B cell (primary cell): Measurements from ENCODE around the gene CELF2. TPM values are rescaled to one million over a fixed set of nuclear protein-coding genes. Genes with fewer than 3 reads are reported as not detected.

ENCODE experiments used
- ATAC-seq: fragments of 200-7000 bp; cut with Tn5 transposase; one replicate; pipeline ENCODE4 v1.10.0; 2021; ENCODE audit warnings: low read depth, mild to moderate bottlenecking, moderate number of reproducible peaks, moderate library complexity
- CTCF ChIA-PET: fragments of 350-600 bp; sonication (Branson Sonifier 250); formaldehyde crosslinking; loops from one replicate; lab custom pipeline; 2021; ENCODE audit warnings: antibody characterized with exemption, inconsistent platforms; lab: Charles Lee
- POLR2A ChIA-PET: fragments of 350-600 bp; sonication (Branson Sonifier 250); formaldehyde crosslinking; loops from one replicate; lab custom pipeline; 2021; ENCODE audit warnings: antibody characterized with exemption; lab: Charles Lee
- DNase-seq: peaks from one replicate; pipeline ENCODE4 v3.0.0; 2013
- H2AFZ ChIP-seq: 2 replicates; pipeline ENCODE4 v1.6.1; 2012; ENCODE audit warnings: mild to moderate bottlenecking, low read depth, low read length; ENCODE audit not compliant: insufficient read depth, poor library complexity, severe bottlenecking
- H3K27ac ChIP-seq, 2 donors: 1 replicate in 1 of 2; 2 replicates in 1 of 2; pipeline ENCODE4 v1.5.1; 2012 to 2013; ENCODE audit warnings: low read length in 2 of 2, mild to moderate bottlenecking in 2 of 2, moderate library complexity in 1 of 2
- H3K27me3 ChIP-seq, 4 experiments: fragments of 200-600 bp in 1 of 4; sonication (generic) in 1 of 4; replicated peaks in 1 of 4; 1 replicate in 2 of 4; 2 replicates in 2 of 4; pipeline versions ENCODE4 v1.6.1 to v1.7.0; 2013 to 2016; ENCODE audit warnings: low read length in 3 of 4, mild to moderate bottlenecking in 2 of 4, mixed read lengths in 1 of 4, moderate library complexity in 1 of 4; ENCODE audit not compliant: insufficient read depth in 4 of 4, control insufficient read depth in 3 of 4; ENCODE audit errors: control extremely low read depth in 1 of 4
- H3K36me3 ChIP-seq, 2 experiments: replicated peaks in 1 of 2; 1 replicate in 1 of 2; 2 replicates in 1 of 2; pipeline versions ENCODE4 v1.6.1 to v1.7.1; 2013; ENCODE audit warnings: low read length in 1 of 2; ENCODE audit not compliant: insufficient read depth in 2 of 2, control insufficient read depth in 1 of 2; ENCODE audit errors: control extremely low read depth in 1 of 2, extremely low read depth in 1 of 2
- H3K4me1 ChIP-seq, 2 donors: fragments of 200-600 bp in 1 of 2; sonication (generic) in 1 of 2; 1 replicate in 1 of 2; 2 replicates in 1 of 2; pipeline versions ENCODE4 v1.5.1 to v1.6.1; 2013 to 2017; ENCODE audit warnings: low read length in 2 of 2; ENCODE audit not compliant: control insufficient read depth in 2 of 2, insufficient read depth in 2 of 2
- H3K4me2 ChIP-seq: replicated peaks from 2 replicates; pipeline ENCODE3; 2012; ENCODE audit warnings: mild to moderate bottlenecking, low read depth, low read length; ENCODE audit not compliant: poor library complexity, severe bottlenecking
- H3K4me3 ChIP-seq, 5 experiments: fragments of 200-600 bp in 1 of 5; sonication (generic) in 1 of 5; 1 replicate in 3 of 5; 2 replicates in 2 of 5; pipeline versions ENCODE4 v1.5.1 to v1.7.0; 2011 to 2016; ENCODE audit warnings: low read length in 4 of 5, mild to moderate bottlenecking in 4 of 5, low read depth in 2 of 5, control low read depth in 1 of 5, moderate library complexity in 1 of 5; ENCODE audit not compliant: insufficient read depth in 1 of 5; ENCODE audit errors: control extremely low read depth in 1 of 5, extremely low read depth in 1 of 5
- H3K79me2 ChIP-seq: fragments of 200-600 bp; sonication (generic); one replicate; pipeline ENCODE4 v1.6.0; 2016; ENCODE audit warnings: low read length; ENCODE audit not compliant: control insufficient read depth, insufficient read depth
- H3K9ac ChIP-seq: fragments of 200-600 bp; sonication (generic); 2 replicates; pipeline ENCODE4 v1.6.1; 2017; ENCODE audit warnings: mild to moderate bottlenecking, low read length, moderate library complexity
- H3K9me3 ChIP-seq, 3 donors: one replicate each; pipeline versions ENCODE4 v1.6.1 to v1.7.1; 2013; ENCODE audit warnings: low read length in 2 of 3; ENCODE audit not compliant: control insufficient read depth in 2 of 3, insufficient read depth in 1 of 3; ENCODE audit errors: control extremely low read depth in 1 of 3
- H4K20me1 ChIP-seq: 2 replicates; pipeline ENCODE4 v1.6.0; 2012; ENCODE audit warnings: mild to moderate bottlenecking, low read length; ENCODE audit not compliant: insufficient read depth, control insufficient read depth, poor library complexity, severe bottlenecking
- H3K27ac Mint-ChIP-seq: one replicate; pipeline ENCODE4 v1.8.0; 2021; ENCODE audit warnings: mixed read lengths
- H3K27me3 Mint-ChIP-seq: one replicate; pipeline ENCODE4 v1.8.0; 2021; ENCODE audit warnings: mixed read lengths
- H3K4me1 Mint-ChIP-seq: one replicate; pipeline ENCODE4 v1.8.0; 2021; ENCODE audit warnings: mixed read lengths
- H3K4me3 Mint-ChIP-seq: one replicate; pipeline ENCODE4 v1.8.0; 2021; ENCODE audit warnings: mixed read lengths
- H3K9me3 Mint-ChIP-seq: one replicate; pipeline ENCODE4 v1.8.0; 2022; ENCODE audit warnings: mixed read lengths; ENCODE audit not compliant: insufficient read depth
- CTCF ChIP-seq: fragments of 200-600 bp; IDR thresholded peaks from one replicate; pipeline ENCODE4 v1.8.0; 2022; ENCODE audit warnings: antibody characterized with exemption, mild to moderate bottlenecking
- EZH2 ChIP-seq: IDR thresholded peaks from 2 replicates; pipeline ENCODE4 v1.6.1; 2012; ENCODE audit warnings: borderline replicate concordance, low read depth, mild to moderate bottlenecking, moderate library complexity, low read length; ENCODE audit not compliant: insufficient read depth, poor library complexity, severe bottlenecking
- WGBS: methylation state at CpG from one replicate; pipeline ENCODE4 v1.1.5; 2013; ENCODE audit warnings: missing lambda C conversion rate; ENCODE audit not compliant: insufficient coverage; 5-methylcytosine and 5-hydroxymethylcytosine counted together
- intact Hi-C: fragments of 100-400 bp; cut with micrococcal nuclease; formaldehyde crosslinking; loops from one replicate; pipeline ENCODE4 v1.10.0; 2022
- polyA plus RNA-seq: library from polyadenylated mRNA; depleted of rRNA; stranded (reverse); fragments of >200 nt; gene quantifications from 2 replicates; pipeline ENCODE4 v1.2.3, GENCODE V29; 2012
- total RNA-seq, 2 donors: library from RNA; stranded (reverse); fragments of 120-200 nt in 1 of 2; gene quantifications; 1 replicate in 1 of 2; 2 replicates in 1 of 2; pipeline versions ENCODE4 v1.2.3 to v1.2.4, GENCODE V29; 2013 to 2022

The CELF2 gene
- total and polyA plus RNA-seq, 2 donors (not counting 1 experiment from before 2014, with no cell fraction given) = 59.5 to 112 TPM

GRCh38 chr10:11238893-11239292, 221.2 kb downstream of the CELF2 start:
- ChIA-PET POLR2A (interaction anchor here (1.0 kb wide), 1 partner anchor 12 kb away, joined by 9 read pairs; no protein-coding TSS in a partner anchor), CTCF (interaction anchor here (1.1 to 1.7 kb wide), 4 partner anchors 11 to 124 kb away, joined by 3 to 5 read pairs (median 4); no protein-coding TSS in a partner anchor)
- no peaks in the 10 kb centered on the region for H3K9me3 ChIP-seq
- peaks cover 97% of the 10 kb centered on the region for H4K20me1 ChIP-seq
- peak overlapping the region in 1 of 2 donors; percentile 27 for H3K27ac ChIP-seq
- ATAC-seq = no peak
- Mint-ChIP-seq H3K4me3 (no peak overlapping the region), H3K4me1 (peaks cover 80% of the 10 kb centered on the region), H3K27ac (no peak overlapping the region), H3K9me3 (no peaks in the 10 kb centered on the region), H3K27me3 (no peaks in the 10 kb centered on the region)
- H3K27me3 ChIP-seq = no peaks in the 10 kb centered on the region
- DNase-seq = no peak
- H3K36me3 ChIP-seq = peaks cover 0 to 24% of the 10 kb centered on the region in 2 experiments
- no peak overlapping the region for H3K9ac ChIP-seq
- no peak for TF ChIP-seq EZH2
- no peak for TF ChIP-seq CTCF
- H2AFZ ChIP-seq = no peak overlapping the region
- peaks cover 95% of the 10 kb centered on the region for H3K79me2 ChIP-seq
- WGBS = no CpG with 5 or more reads among the region's 4 CpGs
- H3K4me2 ChIP-seq = no peak overlapping the region
- no peak overlapping the region for H3K4me3 ChIP-seq
- intact Hi-C loops = no loop called here
- peaks cover 61 to 67% of the 10 kb centered on the region in 2 donors for H3K4me1 ChIP-seq

GRCh38 chr10:11240641-11241040, 223.0 kb downstream of the CELF2 start:
- peak overlapping the region; percentile 68 for H3K27ac Mint-ChIP-seq
- no peak overlapping the region for H2AFZ ChIP-seq
- no peaks in the 10 kb centered on the region for H3K27me3 Mint-ChIP-seq
- no peaks in the 10 kb centered on the region for H3K9me3 ChIP-seq
- H3K27me3 ChIP-seq = no peaks in the 10 kb centered on the region
- H3K9me3 Mint-ChIP-seq = no peaks in the 10 kb centered on the region
- H4K20me1 ChIP-seq = peaks cover 97% of the 10 kb centered on the region
- H3K36me3 ChIP-seq = peaks cover 0 to 19% of the 10 kb centered on the region in 2 experiments
- DNase-seq = no peak
- 88% methylated on average over 6 of the region's 7 CpGs for WGBS
- peaks cover 76 to 82% of the 10 kb centered on the region in 2 donors for H3K4me1 ChIP-seq
- H3K4me1 Mint-ChIP-seq = peaks cover 72% of the 10 kb centered on the region
- no peak overlapping the region for H3K4me3 ChIP-seq
- intact Hi-C loops = loop anchor here (5.0 kb wide), 1 partner anchor 43 kb away; no protein-coding TSS in a partner anchor
- no peak overlapping the region for H3K4me3 Mint-ChIP-seq
- CTCF ChIA-PET = interaction anchor here (3.0 kb wide), 1 partner anchor 14 kb away, joined by 22 read pairs; no protein-coding TSS in a partner anchor
- peak overlapping the region; percentile 10 for H3K4me2 ChIP-seq
- no peak overlapping the region for H3K9ac ChIP-seq
- TF ChIP-seq CTCF (no peak), EZH2 (no peak)
- ATAC-seq = no peak
- POLR2A ChIA-PET = no interaction called here
- peak overlapping the region in 1 of 2 donors; percentile 80 for H3K27ac ChIP-seq
- H3K79me2 ChIP-seq = peaks cover 94% of the 10 kb centered on the region
